HCEC 1CT (cell line): ENCODE measurements around the gene SUSD3.
A peak's percentile ranks its signal among the peaks of the same experiment; 100 is the strongest.
"Not testable (repeated sequence)": the region's sequence is repeated elsewhere in the genome, so short reads cannot be mapped to it uniquely, and the experiment has no call there.

ENCODE experiments used
- DNase-seq: peaks from one replicate; pipeline ENCODE4 v3.0.0-alpha.2; 2017

The SUSD3 gene

GRCh38 chr9:93094658-93095204, 36.2 kb downstream of the SUSD3 start:
- no peak for DNase-seq

GRCh38 chr9:93095205-93096130, 37.0 kb downstream of the SUSD3 start:
- DNase-seq, result peak; percentile 97

- DNase-seq, result no peak
Observed at GRCh38 chr9:93096131-93096802, 37.8 kb downstream of the SUSD3 start, which contains the start of gene CARD19. CARD19 (plus strand) TSS chr9:93096217; CDS start chr9:93096346, 129 bp downstream.

- DNase-seq, result no peak
Observed at GRCh38 chr9:93096811-93097382, 38.4 kb downstream of the SUSD3 start.

GRCh38 chr9:93097511-93098201, 39.2 kb downstream of the SUSD3 start:
- DNase-seq, result no peak

GRCh38 chr9:93098236-93098946, 39.9 kb downstream of the SUSD3 start:
- DNase-seq, result peak; percentile 96

GRCh38 chr9:93099551-93100275, 41.2 kb downstream of the SUSD3 start:
- DNase-seq, result no peak

GRCh38 chr9:93100276-93100636, 41.8 kb downstream of the SUSD3 start:
- no peak for DNase-seq

- DNase-seq, result not testable (repeated sequence)
Observed at GRCh38 chr9:93101086-93101485, 42.6 kb downstream of the SUSD3 start.

GRCh38 chr9:93105620-93106019, 47.1 kb downstream of the SUSD3 start:
- no peak for DNase-seq

- DNase-seq, result no peak
Observed at GRCh38 chr9:93107151-93107824, 48.8 kb downstream of the SUSD3 start.

- no peak for DNase-seq
Observed at GRCh38 chr9:93107825-93108161, 49.3 kb downstream of the SUSD3 start.

GRCh38 chr9:93108291-93109041, 50.0 kb downstream of the SUSD3 start:
- no peak for DNase-seq

GRCh38 chr9:93110311-93110855, 51.9 kb downstream of the SUSD3 start:
- DNase-seq, result no peak

GRCh38 chr9:93111001-93111370, 52.5 kb downstream of the SUSD3 start:
- DNase-seq, result no peak

GRCh38 chr9:93111371-93112115, 53.0 kb downstream of the SUSD3 start:
- peak; percentile 35 for DNase-seq

GRCh38 chr9:93112116-93112863, 53.8 kb downstream of the SUSD3 start:
- DNase-seq, result no peak

GRCh38 chr9:93112864-93113389, 54.4 kb downstream of the SUSD3 start:
- DNase-seq, result no peak
